Neural progenitor cell (in vitro differentiated cells): ENCODE measurements around the gene ERC2.

Experiments
- EZH2 ChIP-seq: fragments of 200-600 bp; sonication (generic); IDR thresholded peaks from 2 replicates; pipeline ENCODE4 v1.6.1; 2017; ENCODE audit warnings: antibody characterized with exemption, mild to moderate bottlenecking, moderate library complexity
- EZH2phosphoT487 ChIP-seq: fragments of 200-600 bp; sonication (generic); IDR thresholded peaks from 2 replicates; pipeline ENCODE4 v1.6.1; 2017; ENCODE audit warnings: antibody characterized with exemption
- TF ChIP-seq, protein P1 (sequence below): fragments of 200-600 bp; sonication (generic); IDR thresholded peaks from 2 replicates; pipeline ENCODE4 v1.5.1; 2017; ENCODE audit warnings: antibody characterized with exemption, mild to moderate bottlenecking

GRCh38 chr3:56125358-56126005 lies 342.8 kb downstream of the ERC2 start:
- TF ChIP-seq, protein P1, sequence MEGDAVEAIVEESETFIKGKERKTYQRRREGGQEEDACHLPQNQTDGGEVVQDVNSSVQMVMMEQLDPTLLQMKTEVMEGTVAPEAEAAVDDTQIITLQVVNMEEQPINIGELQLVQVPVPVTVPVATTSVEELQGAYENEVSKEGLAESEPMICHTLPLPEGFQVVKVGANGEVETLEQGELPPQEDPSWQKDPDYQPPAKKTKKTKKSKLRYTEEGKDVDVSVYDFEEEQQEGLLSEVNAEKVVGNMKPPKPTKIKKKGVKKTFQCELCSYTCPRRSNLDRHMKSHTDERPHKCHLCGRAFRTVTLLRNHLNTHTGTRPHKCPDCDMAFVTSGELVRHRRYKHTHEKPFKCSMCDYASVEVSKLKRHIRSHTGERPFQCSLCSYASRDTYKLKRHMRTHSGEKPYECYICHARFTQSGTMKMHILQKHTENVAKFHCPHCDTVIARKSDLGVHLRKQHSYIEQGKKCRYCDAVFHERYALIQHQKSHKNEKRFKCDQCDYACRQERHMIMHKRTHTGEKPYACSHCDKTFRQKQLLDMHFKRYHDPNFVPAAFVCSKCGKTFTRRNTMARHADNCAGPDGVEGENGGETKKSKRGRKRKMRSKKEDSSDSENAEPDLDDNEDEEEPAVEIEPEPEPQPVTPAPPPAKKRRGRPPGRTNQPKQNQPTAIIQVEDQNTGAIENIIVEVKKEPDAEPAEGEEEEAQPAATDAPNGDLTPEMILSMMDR = no peak
- TF ChIP-seq EZH2 = no peak
- no peak for TF ChIP-seq EZH2phosphoT487
